NCI-H82 treated with DMSO at 0.1 percent for 48 hours (cell line): ENCODE data around the gene ZBED3.

Experiments
- DNase-seq: peaks from one replicate; lab custom pipeline; 2025; ENCODE audit not compliant: unreplicated experiment; lab: John Stamatoyannopoulos, UW

The ZBED3 gene

GRCh38 chr5:77077829-77078176 is 9.3 kb downstream of the ZBED3 start:
- DNase-seq = no peak

DNA sequence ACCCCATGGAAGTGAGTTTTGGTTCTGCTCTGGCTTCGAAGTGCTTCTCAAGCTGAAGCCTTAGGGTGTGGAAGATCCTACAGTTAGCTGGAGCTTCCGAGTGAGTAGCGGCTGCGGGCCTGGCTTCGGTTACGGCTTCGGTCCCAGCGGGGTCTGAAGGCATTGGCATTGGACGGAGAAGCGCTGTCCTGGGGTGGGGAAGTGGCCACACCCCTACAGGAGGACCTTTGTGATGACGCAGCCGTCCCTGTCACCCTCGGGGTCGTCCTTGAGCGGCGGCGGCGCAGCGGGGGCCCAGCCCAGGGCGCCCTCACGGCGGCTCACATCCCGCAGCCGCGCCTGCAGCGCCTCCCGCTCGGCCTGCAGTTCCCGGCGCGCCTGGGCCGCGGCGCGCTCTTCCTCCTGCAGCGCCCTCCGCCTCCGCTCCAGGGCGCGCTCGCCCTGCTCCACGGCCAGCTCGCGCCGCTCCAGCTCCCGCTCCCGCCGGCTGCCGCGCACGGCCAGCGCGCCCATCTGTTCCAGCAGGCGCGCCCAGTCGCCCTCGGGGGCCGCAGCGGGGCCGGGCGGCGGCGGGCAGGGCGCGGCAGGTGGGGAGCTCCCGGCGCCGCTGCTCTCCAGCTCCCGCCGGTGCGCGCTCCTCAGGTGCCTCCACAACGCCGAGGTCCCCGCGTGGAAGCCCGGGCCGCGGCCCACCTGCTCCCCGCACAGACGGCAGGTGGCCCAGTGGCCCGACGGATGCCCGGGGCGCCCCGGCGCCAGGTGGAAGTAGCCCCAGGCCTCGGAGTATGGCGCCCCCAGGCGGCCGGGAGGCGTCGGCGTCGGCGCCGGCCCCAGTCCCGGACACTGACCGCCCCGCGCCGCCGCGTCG is 9.9 kb downstream of the ZBED3 start:
- DNase-seq = peak; percentile 5

DNA sequence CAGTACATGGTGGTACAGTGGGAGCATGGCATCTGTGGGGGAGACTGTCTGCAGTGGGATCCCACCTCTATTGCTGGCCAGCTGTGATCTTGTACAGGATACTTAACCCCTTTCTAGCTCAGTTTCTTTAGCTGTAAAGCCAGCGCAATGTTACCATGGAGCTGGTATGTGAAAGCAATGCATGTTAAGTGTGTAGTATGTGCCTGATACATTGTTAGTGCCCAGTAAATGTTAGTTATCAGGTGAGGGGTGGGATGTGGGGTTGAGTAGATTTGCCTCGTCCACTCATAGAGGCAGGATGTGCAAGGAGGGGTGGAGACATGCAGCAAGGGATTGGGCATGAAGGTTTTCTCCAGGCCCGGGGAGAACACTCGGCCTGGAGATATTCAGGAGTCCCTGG is 12.3 kb downstream of the ZBED3 start:
- DNase-seq = no peak

GRCh38 chr5:77073667-77074066 is 13.4 kb downstream of the ZBED3 start:
- DNase-seq = no peak

- no peak for DNase-seq
Observed at GRCh38 chr5:77066823-77067442, 20.2 kb downstream of the ZBED3 start.

GRCh38 chr5:77066184-77066583 is 20.9 kb downstream of the ZBED3 start:
- no peak for DNase-seq

DNA sequence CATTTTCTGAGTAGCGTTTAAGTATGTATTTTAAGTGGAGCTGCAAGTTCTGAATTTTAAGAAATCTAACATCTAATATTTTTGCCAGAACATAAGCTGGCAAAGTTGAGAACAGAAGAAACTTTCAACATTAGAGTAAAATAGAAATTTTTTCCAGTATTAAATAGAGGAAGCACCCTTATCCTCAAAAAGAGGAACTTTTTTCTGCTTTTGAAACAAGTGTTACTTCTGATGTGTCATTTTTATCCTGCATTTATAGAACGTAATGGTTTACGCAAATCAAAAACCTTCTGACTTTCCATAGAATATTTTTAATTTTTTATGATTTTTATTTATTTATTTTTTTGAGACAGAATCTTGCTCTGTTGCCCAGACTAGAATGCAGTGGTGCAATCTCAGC is 21.8 kb downstream of the ZBED3 start:
- no peak for DNase-seq

- DNase-seq = no peak
Observed at GRCh38 chr5:77064040-77064439, 23.0 kb downstream of the ZBED3 start.

DNA sequence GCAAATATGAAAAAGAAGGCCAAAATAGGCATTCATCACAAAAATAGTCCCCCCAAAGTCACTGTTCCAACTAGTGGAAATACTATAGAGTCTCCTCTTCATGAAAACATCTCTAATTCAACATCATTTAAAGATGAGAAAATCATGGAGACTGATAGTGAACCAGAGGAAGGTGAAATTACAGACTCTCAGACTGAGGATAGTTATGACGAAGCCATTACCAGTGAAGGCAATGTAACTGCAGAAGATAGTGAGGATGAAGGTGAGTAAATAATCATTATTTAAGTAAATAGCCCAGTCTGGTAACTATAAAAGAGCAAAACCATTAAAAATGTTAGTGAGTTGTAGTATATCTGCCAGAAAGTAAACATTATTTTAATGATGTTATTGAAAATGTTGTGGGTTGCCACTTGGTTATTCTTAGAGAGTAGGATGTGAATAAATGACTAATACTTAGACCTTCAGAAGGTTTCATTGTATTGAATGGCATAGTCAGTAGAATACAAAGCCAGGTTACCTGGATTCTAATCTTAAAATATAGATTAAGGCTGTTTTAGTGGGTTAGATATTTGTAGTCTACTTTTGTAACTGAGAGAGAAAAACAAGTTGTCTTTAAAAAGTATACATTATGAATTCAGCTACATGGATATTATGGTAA is 40.5 kb downstream of the ZBED3 start:
- DNase-seq = no peak

DNA sequence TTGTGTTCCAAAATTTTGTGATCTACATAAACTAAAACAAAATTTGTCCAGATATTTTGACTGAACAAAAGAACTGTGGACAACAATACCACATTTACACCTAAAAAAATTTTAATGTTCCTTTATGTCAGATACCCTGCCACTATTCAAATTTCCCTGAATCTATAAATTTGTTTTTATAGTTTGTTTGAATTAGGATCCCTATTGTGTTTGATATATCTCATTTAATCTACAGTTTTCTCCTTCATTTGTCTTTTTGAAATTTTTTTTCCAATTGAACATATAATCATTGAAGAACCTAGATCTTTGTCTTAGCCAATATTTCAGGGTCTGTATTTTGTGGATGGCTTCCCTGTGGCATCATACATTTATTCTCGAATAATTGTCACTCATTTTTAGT is 51.1 kb downstream of the ZBED3 start:
- DNase-seq = no peak

GRCh38 chr5:77033338-77033737 is 53.7 kb downstream of the ZBED3 start:
- no peak for DNase-seq

DNA sequence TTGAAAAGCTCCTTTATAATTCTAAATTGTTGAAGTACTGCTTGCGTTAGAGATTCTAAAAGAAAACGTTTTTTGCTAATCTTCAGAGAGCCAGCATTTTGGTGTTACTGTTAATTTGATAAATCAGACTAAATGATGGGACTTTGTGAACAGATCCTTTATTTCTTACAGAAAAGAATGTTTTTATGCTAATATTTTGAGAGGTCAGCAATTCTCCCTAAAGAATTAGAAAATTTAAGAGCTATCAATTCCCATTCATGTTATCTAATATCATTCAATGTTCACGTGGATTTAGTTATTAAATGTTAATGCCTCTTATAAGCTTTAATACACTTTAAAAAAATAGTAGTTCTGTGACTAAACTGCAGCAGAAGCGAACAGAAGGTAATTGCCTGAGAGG is 54.5 kb downstream of the ZBED3 start:
- peak; percentile 2 for DNase-seq

GRCh38 chr5:77031891-77032290 is 55.2 kb downstream of the ZBED3 start:
- no peak for DNase-seq

- DNase-seq = peak; percentile 83
Observed at GRCh38 chr5:77030097-77031071, 56.7 kb downstream of the ZBED3 start, which contains the start of gene AGGF1. Gene AGGF1, plus strand, starts transcription at chr5:77030404. Its CDS starts 363 bp downstream, at chr5:77030767.

GRCh38 chr5:77029376-77029885 is 57.7 kb downstream of the ZBED3 start:
- DNase-seq = no peak

DNA sequence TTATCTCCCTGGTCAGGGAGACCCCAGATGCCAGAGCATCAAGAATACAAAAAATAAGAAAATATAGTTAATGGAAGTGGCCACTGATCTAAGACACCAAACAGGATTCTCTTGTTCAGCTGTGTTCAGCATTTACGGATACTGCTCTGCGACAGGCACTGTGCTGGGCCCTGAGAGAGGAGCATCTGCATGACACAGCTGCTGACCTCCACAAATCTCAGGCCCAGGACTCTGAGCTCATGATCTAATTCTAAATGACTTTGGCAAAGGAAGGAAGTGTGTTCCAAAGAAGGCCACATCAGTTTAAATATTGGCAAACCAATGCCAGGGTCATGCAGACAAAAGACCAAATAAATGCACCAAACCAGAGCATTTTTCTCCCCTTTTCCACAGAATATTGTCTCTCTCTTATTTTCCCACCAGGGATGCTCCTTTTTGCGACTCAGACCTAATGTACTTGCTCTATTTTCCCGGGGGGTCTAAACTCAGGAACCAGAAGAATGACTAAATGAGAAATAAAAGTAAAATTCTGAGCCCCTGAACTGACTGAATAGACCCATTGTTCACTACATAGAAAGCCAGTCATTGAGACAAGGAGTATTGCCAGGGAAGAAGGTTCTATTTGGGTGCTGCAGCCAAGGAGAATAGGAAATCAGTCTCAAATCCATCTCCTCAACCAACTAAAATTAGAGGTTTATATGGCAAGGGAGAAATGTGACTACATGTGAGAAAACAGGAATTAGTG is 58.3 kb downstream of the ZBED3 start:
- DNase-seq = no peak

DNA sequence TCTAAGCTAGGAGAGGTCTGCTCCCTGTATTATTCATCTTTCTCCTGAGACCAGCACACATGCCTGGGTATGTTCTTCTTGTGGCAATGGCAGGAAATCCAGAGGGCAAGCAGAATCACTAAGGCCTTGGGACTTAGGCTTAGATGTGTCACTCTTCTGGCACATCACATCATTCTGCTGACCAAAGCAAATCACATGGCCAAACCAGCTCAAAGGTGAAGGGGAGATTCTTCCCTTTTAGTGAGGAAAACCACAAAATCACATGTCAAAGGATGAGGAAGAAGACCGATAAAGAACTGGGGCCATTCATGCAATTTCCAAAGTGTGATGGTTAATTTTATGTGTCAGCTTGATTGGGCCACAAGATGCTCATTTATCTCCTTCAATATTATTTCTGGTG is 62.6 kb downstream of the ZBED3 start:
- no peak for DNase-seq

GRCh38 chr5:77022511-77023417 is 64.3 kb downstream of the ZBED3 start:
- no peak for DNase-seq
